SHP77 (cell line): ENCODE results near the gene NKAPD1.
"Not testable (repeated sequence)": the region's sequence is repeated elsewhere in the genome, so short reads cannot be mapped to it uniquely, and the experiment has no call there.

Experiments used
- DNase-seq, 2 experiments: peaks; one replicate each; lab custom pipeline; 2025; lab: John Stamatoyannopoulos, UW

The NKAPD1 gene

GRCh38 chr11:112073941-112074811, at the start of gene NKAPD1, which contains the start of gene PIH1D2:
TSS of gene NKAPD1 (plus strand) at chr11:112074299. CDS start at chr11:112075575, 1,276 bp downstream.
TSS of gene PIH1D2 (minus strand) at chr11:112074017. CDS start at chr11:112073174, 843 bp downstream.
- DNase-seq: peak; percentile 78 to 88

GRCh38 chr11:112024773-112025678, 49.1 kb upstream of the NKAPD1 start, which contains the start of gene DLAT:
TSS of gene DLAT (plus strand) at chr11:112025408. CDS start at chr11:112025473, 65 bp downstream.
- DNase-seq: peak; percentile 93 to 94

- DNase-seq: no peak
Observed at GRCh38 chr11:112025707-112026106, 48.4 kb upstream of the NKAPD1 start.

GRCh38 chr11:112026784-112027410, 47.2 kb upstream of the NKAPD1 start:
- not testable (repeated sequence) for DNase-seq

- DNase-seq: no peak
Observed at GRCh38 chr11:112029460-112029859, 44.6 kb upstream of the NKAPD1 start.

- DNase-seq: no peak
Observed at GRCh38 chr11:112033902-112034301, 40.2 kb upstream of the NKAPD1 start.

GRCh38 chr11:112037527-112037926, 36.6 kb upstream of the NKAPD1 start:
- no peak for DNase-seq

- DNase-seq: no peak
Observed at GRCh38 chr11:112042161-112042960, 31.7 kb upstream of the NKAPD1 start.

- DNase-seq: no peak
Observed at GRCh38 chr11:112042961-112043304, 31.2 kb upstream of the NKAPD1 start.

GRCh38 chr11:112044961-112045360, 29.1 kb upstream of the NKAPD1 start:
- DNase-seq: no peak

- DNase-seq: not testable (repeated sequence)
Observed at GRCh38 chr11:112046647-112047046, 27.5 kb upstream of the NKAPD1 start.

GRCh38 chr11:112048256-112048655, 25.8 kb upstream of the NKAPD1 start:
- DNase-seq: not testable (repeated sequence)

- DNase-seq: no peak
Observed at GRCh38 chr11:112049777-112050176, 24.3 kb upstream of the NKAPD1 start.

GRCh38 chr11:112050721-112051120, 23.4 kb upstream of the NKAPD1 start:
- DNase-seq: no peak

GRCh38 chr11:112051768-112052167, 22.3 kb upstream of the NKAPD1 start:
- DNase-seq: no peak

GRCh38 chr11:112057170-112057569, 16.9 kb upstream of the NKAPD1 start:
- no peak for DNase-seq

- no peak for DNase-seq
Observed at GRCh38 chr11:112058103-112058502, 16.0 kb upstream of the NKAPD1 start.

- DNase-seq: no peak
Observed at GRCh38 chr11:112062923-112063322, 11.2 kb upstream of the NKAPD1 start.

- DNase-seq: no peak
Observed at GRCh38 chr11:112082729-112083128, 8.6 kb downstream of the NKAPD1 start.

- DNase-seq: peak in 1 of 2 experiments; percentile 1
Observed at GRCh38 chr11:112085822-112086421, 11.8 kb downstream of the NKAPD1 start.
